HG02571 (cell line): ENCODE results near the gene CD300A.
"Not testable (repeated sequence)": the region's sequence is repeated elsewhere in the genome, so short reads cannot be mapped to it uniquely, and the experiment has no call there.

Source experiments
- ATAC-seq: cut with Tn5 transposase; IDR thresholded peaks from one replicate; pipeline ENCODE4 v1.9.1; 2021; ENCODE audit warnings: mild to moderate bottlenecking, moderate library complexity; ENCODE audit not compliant: unreplicated experiment

The CD300A gene

GRCh38 chr17:74478420-74479100 lies 12.1 kb downstream of the CD300A start:
- ATAC-seq, result no peak

- no peak for ATAC-seq
These were observed 13.9 kb downstream of the CD300A start for GRCh38 chr17:74480290-74480689.

DNA sequence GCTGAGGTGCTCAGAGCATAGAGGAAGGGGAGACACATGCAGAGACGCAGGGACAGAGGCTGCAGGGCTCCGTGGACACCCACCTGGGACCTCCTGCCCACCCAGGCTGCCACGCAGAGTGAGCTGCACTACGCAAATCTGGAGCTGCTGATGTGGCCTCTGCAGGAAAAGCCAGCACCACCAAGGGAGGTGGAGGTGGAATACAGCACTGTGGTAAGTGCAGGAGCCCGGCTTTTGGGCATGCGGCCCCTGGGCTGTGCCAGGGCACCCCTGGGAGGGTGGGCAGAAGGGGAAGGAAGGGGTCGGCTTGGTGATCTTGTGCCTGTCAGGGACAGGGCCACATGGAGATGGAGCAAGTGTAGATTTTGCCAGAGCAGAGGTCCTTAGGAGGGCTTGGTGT lies 15.2 kb downstream of the CD300A start:
- ATAC-seq, result no peak

- ATAC-seq, result no peak
These were observed 17.6 kb downstream of the CD300A start for GRCh38 chr17:74484066-74484465.

- no peak for ATAC-seq
These were observed 18.7 kb downstream of the CD300A start for GRCh38 chr17:74485022-74485743.

- ATAC-seq, result no peak
These were observed 19.4 kb downstream of the CD300A start for GRCh38 chr17:74485841-74486240.

DNA sequence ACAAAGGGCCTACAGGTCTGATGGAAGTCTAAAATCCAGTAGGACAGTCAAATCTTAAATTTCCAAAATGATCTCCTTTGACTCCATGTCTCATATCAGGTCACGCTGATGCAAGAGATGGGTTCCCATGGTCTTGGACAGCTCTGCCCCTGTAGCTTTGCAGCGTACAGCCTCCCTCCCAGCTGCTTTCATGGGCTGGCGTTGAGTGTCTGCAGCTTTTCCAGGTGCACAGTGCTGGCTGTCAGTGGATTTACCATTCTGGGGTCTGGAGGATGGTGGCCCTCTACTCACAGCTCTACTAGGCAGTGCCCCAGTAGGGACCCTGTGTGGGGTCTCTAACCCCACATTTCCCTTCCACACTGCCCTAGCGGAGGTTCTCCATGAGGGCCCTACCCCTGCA lies 21.8 kb downstream of the CD300A start:
- not testable (repeated sequence) for ATAC-seq

- no peak for ATAC-seq
These were observed 24.3 kb downstream of the CD300A start for GRCh38 chr17:74490716-74491115.

DNA sequence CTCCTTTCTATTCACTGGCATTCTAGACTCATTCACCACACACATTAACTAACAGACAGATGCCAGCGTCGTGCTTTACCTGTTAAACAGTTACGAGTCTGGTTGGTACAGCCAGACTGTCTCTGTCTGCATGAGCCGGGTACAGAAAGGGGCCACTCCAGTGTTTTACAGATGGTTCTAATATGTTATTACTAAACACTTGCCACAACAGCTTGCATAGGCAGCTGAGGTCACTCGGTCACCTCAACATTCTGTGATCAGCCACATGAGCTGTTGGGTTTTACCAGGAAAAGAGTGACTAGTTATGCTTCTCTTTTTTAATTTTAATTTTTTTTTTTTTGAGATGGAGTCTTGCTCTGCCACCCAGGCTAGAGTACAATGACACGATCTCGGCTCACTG lies 25.2 kb downstream of the CD300A start:
- no peak for ATAC-seq

- ATAC-seq, result no peak
These were observed 26.9 kb downstream of the CD300A start for GRCh38 chr17:74493331-74493833.

DNA sequence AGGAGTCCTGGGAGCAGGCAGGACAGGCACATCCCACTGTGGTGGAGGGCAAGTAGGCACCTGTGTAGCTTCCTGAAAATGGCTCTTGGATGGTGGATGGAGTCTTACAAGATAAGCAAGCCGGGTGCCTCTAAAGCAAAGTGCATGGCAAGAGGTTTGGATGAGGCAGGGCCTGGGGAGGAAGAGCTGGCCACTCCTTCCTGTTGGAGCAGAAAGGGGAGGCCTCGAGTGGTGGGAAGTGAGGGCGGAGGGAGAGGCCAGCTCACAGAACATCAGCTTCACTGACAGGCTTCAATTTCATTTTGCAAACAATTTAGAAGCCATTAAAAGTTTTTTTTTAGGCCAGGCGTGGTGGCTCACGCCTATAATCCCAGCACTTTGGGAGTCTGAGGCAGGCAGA lies 31.0 kb downstream of the CD300A start:
- ATAC-seq, result no peak

DNA sequence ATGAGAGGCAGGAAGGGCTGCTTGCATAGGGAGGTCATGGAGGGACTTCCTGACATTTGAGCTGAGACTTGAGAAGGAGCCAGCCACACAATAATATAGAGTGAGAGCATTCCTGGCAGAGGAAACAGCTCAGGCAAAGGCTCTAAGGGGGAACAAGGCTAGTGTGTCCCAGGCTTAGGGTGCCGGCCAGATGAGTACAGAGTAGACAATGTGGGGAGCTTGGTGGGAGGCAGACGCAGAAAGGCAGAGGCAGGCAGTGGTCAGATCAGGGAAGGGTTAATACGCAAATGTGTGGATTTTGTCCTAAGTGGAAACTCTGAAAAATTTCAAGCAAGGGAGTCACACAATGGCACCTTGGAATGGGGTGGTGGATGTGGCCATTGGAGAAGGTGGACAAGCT lies 33.6 kb downstream of the CD300A start:
- ATAC-seq, result no peak

- no peak for ATAC-seq
These were observed 36.4 kb downstream of the CD300A start for GRCh38 chr17:74502861-74503260.

DNA sequence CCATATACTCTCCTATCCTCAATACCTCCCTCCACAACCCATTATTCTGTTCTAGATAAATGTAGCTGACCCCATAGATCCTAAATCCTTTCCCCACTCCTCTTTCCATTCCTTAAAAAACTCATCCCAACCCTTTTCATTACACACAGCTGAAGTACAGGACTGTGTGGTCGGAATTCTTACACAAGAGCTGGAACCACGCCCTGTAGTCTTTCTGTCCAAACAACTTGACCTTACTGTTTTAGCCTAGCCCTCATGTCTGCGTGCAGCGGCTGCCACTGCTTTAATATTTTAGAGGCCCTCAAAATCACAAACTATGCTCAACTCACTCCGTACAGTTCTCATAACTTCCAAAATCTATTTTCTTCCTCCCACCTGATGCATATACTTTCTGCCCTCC lies 37.5 kb downstream of the CD300A start:
- ATAC-seq, result not testable (repeated sequence)

DNA sequence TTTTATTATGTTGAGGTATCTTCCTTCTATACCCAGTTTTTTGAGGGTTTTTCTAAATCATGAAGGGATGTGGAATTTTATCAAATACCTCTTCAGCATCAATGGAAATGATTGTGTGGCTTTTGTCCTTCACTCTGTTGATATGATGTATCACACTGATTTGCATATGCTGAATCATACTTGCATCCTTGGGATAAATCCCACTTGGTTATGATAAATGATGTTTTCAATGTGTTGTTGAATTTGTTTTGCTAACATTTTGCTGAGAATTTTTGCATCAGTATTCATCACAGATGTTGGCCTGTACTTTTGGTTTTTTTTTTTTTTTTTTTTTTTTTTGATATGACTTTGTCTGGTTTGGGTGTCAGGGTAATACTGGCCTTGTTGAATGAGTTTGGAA lies 41.7 kb downstream of the CD300A start:
- no peak for ATAC-seq

DNA sequence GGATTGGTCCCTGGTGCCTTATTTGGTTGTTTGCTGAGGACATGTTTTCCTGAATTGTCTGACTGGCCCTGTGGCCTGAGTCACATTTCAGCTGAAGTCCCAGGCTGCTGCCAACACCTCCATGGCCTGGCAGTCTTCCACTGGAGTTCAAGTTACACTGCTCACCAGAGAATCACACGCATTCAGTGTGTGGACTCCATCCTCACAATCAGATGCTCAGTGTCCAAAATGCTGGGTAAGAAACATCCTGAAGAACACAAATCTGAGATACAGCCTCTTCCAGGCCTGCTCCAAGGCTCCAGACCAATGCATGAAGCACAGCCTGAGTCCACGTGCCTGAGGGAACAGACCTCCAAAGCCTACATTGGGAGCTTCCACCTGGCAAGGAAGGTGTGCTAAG lies 45.6 kb downstream of the CD300A start:
- ATAC-seq, result no peak

DNA sequence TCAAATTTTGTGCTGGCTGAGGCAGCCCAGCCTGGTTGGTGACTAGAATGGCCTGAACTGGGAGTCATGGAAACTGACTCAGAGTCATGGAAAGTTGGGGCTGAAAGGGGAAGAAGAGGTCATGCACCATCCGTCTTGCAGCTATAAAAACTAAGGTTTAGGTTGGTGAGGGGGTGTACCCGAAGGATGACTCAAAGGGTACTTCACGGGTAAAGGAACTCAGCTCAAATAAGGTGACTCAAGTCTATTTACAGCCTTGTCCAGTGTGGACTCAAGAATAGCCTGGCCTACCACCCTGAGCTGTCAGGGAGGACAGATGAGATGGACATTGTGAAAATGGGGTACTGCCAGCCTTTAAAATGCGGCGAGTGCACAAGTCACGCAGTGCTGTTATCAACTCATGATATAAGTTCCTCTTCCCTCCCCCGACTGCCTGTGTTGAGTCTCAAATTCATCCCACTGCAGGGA lies 46.2 kb downstream of the CD300A start:
- peak; percentile 56 for ATAC-seq

- no peak for ATAC-seq
These were observed 47.7 kb downstream of the CD300A start for GRCh38 chr17:74513987-74514631.

DNA sequence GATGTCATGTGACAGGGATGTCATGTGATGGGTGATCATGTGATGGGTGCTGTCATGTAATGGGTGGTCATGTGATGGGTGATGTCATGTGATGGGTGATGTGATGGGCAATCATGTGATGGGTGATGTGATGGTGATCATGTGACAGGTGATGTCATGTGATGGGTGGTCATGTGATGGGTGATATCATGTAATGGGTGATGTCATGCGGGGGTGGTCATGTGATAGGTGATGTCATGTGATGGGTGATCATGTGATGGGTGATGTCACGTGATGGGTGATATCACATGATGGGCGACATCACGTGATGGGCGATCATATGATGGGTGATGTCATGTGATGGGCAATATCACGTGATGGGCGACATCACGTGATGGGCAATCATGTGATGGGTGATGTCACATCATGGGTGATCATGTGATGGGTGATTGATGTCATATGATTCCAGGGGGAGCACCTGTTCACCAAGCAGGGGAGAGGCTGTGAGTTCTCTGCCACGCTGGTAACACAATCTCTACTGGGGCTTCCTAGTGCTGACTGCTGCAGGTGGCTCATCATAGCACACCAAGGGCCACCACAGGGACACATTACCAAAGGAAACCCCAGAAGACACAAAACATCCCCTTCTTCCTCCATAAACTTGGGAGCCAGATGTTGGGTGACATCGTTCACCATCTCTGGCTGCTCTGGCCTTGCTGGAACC lies 48.3 kb downstream of the CD300A start:
- no peak for ATAC-seq

GRCh38 chr17:74515941-74516340 lies 49.5 kb downstream of the CD300A start:
- ATAC-seq, result no peak
